ENCODE results near the gene MTM1.
A peak's percentile ranks its signal among the peaks of the same experiment; 100 is the strongest.

Gene MTM1

DNA sequence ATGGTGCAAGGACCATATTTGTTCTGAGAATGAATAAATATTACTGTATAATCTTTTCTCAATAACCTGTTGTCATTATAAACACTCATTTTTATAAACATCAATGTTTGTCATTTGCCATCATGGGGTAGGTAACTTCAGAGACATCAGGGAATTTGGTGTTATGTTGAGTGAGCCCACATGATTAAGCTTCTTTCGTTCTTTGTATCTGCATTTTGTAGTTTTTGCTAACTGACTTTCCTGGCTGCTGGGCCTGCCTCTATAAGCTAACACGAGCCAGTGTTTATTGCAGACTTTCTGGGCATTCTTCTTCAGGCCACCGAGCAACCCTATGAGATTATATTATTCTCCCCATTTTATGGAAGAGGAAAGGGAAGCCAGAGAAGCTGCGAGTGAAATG, 76.0 kb downstream of the MTM1 start:
- Histone ChIP-seq H3K4me3 (no peak overlapping the region), H3K27ac (no peak overlapping the region)

DNA sequence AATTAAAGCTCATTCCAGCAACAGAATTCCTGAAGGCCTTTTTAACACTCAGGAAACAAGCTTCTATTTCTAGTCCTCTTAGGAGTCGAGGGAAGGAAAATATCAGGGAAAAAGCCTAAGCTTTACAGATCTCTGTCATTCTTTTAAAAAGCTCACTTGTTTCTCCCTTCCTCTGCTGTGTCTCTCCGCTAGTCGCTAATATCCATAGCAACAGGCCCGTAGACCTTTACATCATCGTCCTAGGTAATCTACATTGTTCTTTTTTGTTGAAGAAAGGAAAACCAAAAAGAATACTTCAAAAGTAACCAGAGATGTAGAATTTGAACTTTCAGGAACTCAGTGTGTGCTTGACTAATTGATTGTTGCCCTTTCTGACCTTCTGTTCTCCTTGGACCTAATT, 78.9 kb downstream of the MTM1 start:
- Histone ChIP-seq H3K27ac (no peak overlapping the region), H3K4me3 (no peak overlapping the region)

DNA sequence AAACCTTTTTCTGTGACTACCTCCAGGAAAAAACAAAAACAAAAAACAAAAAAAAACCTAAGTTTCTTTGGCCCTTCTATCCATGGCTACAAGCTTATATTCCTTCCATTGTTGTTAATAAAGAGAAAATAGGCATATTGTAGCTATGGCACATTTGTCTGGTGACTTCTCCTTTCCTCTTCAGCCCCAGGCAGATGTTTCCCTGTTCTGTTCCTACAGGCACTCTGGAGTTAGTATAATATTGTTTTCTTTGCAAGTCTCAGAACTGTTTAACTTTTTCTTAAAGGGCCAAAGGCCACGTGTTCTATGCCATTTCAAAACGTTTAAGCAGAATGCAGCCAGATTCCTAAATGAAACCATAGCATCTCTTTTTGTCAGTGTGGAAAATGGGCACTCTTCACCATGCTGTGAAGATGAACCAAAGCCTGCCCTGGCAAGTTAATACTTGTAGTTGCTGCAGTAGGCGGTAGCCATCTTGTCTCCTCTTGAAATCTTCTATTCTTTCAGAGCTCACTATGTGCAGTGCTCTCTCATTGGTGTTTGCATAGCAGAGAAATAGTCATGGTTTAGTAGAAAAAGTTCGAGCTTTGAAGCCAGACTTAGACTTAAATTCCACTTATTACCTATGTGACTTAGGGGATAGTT, 80.0 kb downstream of the MTM1 start:
- Histone ChIP-seq H3K4me3 (no peak overlapping the region), H3K27ac (no peak overlapping the region)

DNA sequence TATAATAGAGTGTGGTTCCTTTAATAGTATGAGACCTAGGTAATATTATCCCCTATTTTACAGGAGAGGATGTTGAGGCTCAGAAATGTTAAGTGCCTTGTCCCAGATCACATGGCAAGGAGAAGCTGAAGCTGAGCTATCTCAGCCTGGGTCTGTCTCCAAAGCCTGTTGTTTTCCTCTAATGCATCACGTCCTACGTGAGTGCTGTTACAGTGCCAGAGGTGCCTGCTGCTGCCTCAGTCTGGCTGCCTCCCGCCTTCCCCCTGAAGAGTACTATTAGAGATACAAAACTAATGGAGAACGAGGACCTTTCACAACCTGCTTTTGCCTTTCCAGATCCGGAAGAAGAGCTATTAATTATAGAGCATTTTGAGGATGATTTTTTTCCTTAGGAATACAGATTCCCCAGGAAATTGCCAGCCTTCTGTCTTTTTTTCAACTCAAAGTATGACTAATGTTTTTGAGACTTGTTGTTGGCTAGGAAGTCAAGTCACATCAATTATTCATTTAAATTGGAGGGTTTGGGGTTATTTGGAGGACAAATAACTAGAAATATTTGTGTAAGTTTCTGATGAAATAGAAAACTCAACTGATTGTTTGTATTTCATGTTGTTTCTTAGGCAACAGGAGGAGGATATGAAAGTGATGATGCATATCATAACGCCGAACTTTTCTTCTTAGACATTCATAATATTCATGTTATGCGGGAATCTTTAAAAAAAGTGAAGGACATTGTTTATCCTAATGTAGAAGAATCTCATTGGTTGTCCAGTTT, 80.9 kb downstream of the MTM1 start:
- H3K27ac ChIP-seq = peak overlapping the region in 1 of 21 experiments; percentile 37
- no peak overlapping the region for H3K4me3 ChIP-seq

DNA sequence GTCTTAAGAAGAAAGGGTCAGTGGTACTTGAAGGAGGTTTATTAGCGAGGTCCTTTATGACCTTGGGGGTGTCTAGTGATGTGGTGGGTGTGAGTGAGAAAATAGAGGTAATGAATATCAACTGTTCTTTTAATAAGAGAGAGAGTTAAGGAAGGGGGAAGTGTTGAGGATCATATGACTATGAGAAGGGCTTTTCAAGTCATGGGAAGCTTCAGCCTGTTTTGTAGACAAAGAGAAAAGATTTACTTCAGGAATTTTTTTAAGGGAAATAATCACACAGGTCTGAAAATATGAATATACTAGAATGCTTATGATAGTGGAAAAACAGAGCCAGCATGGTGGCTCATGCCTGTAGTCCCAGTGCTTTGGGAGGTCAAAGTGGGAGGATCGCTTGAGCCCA, 83.5 kb downstream of the MTM1 start:
- no peak overlapping the region for H3K27ac ChIP-seq
- no peak overlapping the region for H3K4me3 ChIP-seq

DNA sequence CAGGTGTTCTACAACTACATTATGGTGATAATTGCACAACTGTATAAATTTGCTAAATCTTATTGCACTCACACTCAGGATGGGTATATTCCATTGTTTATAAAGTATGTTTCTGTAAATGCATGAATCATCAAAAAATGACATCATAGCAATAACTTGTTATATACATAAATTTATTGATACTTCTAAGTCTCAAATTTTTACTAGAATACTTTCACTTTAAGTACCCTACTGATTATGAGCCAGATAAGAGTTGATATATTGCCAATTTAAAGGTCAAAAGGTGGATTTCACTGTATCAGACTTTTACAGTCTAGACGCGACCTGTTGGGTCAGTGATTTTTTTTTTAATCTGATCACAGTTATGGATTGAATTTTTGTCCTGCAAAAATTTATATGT, 87.4 kb downstream of the MTM1 start:
- Histone ChIP-seq H3K27ac (no peak overlapping the region), H3K4me3 (no peak overlapping the region)

DNA sequence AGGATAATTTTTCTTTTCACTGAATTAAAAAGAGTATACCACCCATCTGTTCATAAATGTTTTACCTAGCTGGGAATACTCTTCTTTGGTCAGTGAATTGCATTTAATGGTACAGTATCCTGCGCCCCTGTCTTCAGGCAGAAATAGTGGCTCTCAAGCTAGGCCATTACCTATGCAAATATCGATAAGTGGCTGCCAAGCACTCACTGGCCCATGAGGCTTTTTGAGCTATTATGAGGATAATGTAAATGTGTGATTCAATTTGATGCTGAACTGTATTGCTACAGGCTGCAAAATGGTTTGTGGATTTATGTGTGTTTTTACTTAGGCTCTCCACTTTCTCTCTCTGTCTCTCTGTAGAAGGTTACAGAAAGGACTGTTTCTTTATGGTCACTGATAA, 94.7 kb downstream of the MTM1 start:
- H3K27ac ChIP-seq = no peak overlapping the region
- H3K4me3 ChIP-seq = no peak overlapping the region

DNA sequence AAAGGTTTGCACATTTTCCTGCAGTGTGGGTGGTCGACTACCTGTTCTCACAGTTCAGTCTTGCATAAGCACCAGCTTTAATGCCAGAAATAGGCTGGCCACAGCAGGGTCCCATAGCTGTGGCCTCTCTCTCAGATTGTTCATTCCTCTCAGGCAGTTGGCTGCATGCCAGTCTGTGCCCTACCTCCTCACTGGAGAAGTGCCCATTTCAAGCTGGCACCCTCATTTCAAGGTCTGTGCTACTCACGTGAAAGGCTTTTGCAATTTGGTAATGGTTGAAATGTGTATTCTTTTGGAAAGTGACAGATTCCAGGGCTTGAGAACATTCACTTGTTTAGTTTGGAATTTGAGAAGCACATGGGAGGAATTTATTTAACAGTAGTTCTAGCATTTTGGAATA, 95.9 kb downstream of the MTM1 start:
- H3K27ac ChIP-seq = no peak overlapping the region
- no peak overlapping the region for H3K4me3 ChIP-seq

DNA sequence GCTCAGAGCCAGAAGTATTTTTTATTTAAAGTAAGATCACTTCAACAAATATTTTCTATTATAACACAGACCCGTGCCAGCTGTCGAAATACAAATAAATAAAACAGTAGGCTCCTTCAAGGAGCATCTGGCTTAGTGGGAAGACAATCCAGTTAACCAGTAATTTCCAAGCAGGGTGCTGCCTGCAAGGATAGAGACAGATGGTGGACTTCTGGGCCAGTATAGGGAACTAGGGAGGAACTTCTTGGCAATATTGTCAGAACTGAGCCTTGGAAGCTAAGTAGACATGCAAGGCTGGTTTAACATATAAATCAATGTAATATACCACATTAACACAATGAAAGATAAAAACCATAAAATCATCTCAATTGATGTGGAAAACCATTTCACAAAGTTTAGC, 107.8 kb downstream of the MTM1 start:
- Histone ChIP-seq H3K4me3 (no peak overlapping the region), H3K27ac (no peak overlapping the region)

DNA sequence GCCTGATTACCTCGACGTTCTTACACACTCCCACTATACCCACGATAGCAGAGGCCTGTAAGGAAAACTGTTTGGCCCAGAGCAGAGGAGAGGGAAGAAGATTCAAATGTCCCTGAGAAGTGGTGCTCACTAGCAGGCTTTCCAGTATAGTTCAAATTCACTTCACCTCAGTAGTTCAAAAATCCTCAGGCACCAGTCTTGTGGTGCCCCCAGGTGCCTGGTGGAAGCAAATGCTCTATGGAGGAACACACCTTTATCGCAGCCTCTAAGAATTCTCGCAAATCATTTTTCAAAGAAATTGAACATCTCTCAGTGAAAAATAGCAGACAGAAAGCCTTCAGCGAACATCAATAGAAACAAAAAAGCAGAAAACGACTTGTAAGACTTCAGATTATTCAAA, 112.6 kb downstream of the MTM1 start:
- no peak overlapping the region for H3K27ac ChIP-seq
- H3K4me3 ChIP-seq = no peak overlapping the region

DNA sequence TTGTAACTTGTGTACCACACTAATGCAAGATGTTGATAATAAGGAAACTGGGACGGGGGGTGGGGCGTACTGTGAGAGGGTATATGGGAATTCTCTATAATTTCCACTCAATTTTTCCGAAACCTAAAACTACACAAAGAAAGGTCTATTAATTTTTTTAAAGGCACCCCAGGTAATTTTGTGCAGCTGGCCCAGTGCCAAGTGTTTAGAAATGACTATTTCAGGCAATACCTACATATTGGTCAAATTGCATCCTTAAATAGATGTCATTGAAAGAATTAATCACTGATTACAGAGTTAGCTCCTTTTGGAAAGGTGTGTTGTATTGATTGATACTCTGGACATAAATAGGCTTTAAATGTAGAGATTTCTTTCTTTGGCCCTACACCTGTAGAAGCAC, 114.7 kb downstream of the MTM1 start:
- H3K4me3 ChIP-seq = no peak overlapping the region
- H3K27ac ChIP-seq = no peak overlapping the region

DNA sequence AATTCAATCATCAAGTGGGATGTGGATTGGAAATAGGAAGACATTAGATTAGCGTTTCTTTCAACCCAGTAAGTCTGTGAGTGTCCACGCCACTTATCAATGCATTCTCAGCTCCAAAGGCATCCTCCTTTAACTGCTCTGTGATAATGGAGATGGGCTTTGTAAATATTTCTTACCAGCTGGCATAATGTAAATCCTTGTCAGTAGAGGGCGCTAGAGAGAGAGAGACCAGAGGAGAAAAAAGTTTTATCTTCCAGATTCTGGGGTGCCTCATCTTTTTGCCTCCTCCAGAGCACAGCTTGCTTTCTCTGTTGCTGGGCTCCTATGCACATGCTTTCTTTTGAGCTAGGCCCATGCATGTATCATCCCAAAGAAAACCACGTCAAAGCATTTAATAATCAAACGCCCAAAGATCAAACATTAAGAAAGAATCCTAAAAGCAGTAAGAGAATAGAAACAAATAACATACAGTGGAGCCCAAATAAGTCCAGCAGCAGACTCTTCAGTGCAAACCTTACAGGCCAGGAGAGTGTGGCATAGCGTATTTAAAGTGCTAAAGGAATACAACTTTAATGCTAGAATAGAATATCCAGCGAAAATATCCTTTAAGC, 115.2 kb downstream of the MTM1 start:
- Histone ChIP-seq H3K4me3 (no peak overlapping the region), H3K27ac (no peak overlapping the region)

DNA sequence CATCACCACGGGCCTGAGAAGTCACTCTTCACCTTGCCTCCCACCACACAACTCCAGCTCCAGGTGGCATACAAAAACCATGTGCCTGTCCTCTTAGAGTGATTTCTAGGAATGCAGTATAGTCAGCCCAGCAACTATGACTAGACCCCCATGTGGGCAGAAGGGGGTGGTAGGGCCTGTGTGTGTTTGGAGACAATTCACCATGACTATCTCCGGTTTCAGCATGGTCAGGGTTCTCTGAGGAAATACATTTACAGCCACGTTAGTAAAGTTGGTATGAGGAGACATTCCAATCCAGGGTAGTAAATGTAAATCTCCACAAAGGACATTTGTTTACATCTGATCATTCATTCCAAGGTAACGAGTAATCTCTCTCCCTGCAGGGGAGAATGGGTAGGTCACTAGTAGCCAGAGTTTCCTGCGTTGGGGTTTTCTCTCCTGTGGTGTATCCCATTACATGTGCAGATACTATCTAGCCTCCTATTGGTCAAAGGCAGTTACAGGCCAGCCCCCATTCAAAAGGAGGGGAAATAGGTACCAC, 120.6 kb downstream of the MTM1 start:
- H3K27ac ChIP-seq = no peak overlapping the region
- H3K4me3 ChIP-seq = no peak overlapping the region

DNA sequence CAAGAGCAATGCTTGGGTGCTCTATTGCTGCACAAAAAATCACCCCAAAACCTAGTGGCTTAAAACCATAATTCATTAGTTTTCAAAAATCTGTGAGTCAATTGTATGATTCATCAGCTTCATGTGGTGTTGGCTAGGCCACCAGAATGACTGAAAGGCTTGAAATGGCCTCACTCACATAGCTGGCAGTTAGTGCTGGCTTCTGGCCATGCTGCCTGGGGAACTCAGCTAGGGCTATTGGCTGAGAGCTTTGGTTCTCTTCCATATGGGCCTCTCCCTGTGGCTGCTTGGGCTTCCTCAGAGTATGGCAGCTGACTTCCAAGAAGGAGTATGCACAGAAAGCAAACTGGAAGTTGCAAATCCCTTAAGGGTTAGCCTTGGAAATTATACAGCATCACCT, 121.7 kb downstream of the MTM1 start:
- Histone ChIP-seq H3K4me3 (no peak overlapping the region), H3K27ac (no peak overlapping the region)

DNA sequence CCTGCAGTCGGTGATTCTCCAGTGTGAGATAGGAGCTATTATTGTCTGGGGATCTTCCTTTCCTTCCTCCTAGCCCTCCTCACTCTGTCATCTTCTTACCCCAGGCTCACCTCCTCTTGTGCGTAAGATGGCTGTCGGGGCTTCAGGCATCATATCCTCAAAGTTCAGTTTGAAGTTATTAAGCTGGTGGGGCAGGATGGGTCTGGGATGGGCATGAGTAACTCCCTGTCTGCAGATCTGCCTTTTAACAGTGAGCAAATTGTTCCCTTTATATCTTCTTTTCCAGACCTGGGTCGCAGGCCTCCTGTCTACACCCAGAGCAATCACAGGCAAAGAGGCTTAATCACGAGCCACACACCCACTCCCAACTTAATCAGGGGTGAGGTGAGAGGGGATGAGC, 123.9 kb downstream of the MTM1 start:
- Histone ChIP-seq H3K4me3 (peak overlapping the region in 6 of 7 experiments; percentile 29 to 54 (median 40)), H3K27ac (peak overlapping the region in 18 of 21 experiments; percentile 71 to 92 (median 86))

DNA sequence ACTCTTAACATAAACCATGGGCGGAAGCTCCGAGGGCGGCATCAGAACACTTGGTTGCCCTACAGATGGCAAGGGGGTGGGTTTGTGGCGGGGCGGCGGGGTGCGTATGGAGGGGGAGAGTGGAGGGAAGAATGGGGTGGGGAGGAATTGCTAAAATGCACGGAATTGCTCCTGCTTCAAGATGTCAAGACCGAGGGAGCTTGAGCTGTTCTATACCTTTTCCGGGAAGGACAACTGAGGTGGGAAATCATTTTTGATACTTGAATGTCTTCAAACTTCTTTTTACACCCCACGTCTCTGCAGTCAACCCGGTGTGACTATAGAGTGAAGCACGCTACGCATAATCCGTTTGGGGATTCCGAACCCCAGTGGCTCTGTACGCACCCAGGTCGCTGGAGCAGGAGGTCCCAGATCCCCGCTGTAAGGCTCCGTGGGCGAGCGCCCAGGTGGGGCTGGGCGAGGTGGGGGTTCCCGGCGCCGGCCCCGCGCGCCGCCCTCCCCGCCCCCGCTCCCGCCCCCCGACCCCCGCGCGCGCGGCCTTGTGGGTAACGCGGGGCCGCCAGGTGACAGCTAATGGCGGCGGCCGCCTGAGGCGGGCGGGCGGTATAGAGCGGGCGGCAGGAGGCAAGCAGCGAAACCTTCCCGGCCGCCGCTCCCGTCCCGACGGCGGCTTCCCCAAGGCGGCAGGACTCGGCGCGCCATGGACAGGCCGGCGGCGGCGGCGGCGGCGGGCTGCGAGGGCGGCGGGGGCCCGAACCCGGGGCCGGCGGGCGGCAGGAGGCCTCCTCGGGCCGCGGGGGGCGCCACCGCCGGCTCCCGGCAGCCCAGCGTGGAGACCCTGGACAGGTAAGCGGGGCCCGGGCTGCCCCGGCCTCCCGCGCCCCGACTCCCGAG, 124.7 kb downstream of the MTM1 start, which contains the start of gene MTMR1:
Gene MTMR1 (plus strand): TSS at position 566 of the 894 bp plus-strand sequence. CDS start 135 bp downstream, at position 701.
- Histone ChIP-seq H3K4me3 (peak within 1 kb of the TSS; percentile 29 to 54 (median 41)), H3K27ac (peak within 1 kb of the TSS; percentile 48 to 92 (median 86))

DNA sequence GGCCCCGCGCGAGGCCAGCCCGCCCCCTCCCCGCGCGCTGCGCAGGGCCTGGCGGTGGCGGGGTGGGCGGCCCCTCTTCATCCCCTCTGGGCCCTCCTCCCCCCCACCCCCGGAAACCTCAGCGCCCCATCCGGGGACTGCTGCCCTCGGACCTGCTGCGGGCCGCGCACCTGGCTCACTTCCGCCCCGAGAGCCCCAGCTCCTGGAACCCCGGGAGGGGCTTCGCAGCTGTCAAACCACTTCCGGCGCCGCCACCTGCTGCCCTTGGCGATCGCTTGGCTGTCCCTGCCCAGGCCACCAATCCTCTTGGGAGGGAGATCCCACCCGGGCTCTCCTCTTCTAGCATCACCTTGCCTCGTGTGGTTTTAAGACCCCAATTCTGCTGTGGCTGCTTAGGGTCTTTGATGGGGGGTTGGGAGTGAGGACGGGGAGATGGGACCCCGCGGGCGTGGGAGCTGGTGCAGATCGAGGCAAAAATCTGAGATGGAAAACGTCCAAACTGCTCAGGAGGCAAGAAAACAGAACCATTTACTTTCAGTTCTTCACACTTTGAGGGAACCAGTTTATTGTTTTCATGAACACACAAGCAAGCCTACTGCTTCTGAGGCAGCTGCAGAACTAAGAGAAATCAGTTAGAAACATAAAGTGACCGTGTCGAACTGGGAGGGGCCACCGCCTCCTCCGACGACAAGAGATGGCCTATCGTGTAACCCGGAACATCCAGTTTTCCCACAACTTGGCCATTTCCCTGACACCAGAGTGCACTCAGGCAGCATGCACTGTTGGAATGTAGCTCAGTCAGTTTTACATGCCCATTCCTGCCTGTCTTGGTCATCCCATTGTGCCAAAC, 125.5 kb downstream of the MTM1 start:
- H3K27ac ChIP-seq = peak overlapping the region; percentile 48 to 92 (median 86)
- H3K4me3 ChIP-seq = peak overlapping the region; percentile 29 to 54 (median 41)

DNA sequence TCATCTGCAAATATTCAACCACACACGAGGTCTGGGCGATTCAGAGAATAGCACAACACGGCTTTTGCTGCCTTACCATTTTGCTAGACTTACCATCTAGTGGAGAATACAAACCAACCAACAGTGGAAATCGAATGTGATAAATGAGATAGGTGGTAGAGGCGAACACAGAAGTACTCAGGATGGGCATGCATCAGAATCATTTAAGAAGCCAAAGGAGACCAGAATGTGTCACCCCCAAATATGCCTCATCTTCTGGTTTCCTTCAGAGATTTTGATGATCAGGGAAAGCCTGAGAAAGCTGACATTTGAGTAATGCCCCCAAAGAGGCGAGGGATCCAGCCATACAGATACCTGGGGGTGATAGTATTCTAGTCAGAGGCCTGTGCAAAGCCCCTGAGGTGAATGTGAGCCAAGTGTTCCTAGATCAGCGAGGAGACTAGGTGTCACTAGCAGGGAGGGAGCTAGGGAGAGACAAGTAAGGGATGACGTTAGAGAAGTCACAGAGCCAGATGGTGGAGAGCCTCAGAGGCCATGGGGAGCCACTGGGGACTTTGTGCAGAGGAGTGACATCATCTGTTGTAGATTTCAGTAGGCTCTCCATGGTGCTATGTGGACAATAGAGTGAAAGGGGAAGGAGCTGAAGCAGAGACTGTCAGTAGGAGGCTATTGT, 126.5 kb downstream of the MTM1 start:
- peak overlapping the region in 20 of 21 experiments; percentile 35 to 92 (median 86) for H3K27ac ChIP-seq

More for the DNA sequence above, 126.5 kb downstream of the MTM1 start:
- H3K4me3 ChIP-seq = peak overlapping the region in 4 of 7 experiments; percentile 29 to 51 (median 38)

Data from skin epidermis (tissue), 12 donors.